ENCODE measurements around the gene MATR3. TPM values are rescaled to one million over a fixed set of nuclear protein-coding genes. Genes with fewer than 3 reads are reported as not detected.

The MATR3 gene
- polyA plus RNA-seq, 1 donor (not counting 4 experiments of a cell fraction or from before 2014, with no cell fraction given): 122 TPM

DNA sequence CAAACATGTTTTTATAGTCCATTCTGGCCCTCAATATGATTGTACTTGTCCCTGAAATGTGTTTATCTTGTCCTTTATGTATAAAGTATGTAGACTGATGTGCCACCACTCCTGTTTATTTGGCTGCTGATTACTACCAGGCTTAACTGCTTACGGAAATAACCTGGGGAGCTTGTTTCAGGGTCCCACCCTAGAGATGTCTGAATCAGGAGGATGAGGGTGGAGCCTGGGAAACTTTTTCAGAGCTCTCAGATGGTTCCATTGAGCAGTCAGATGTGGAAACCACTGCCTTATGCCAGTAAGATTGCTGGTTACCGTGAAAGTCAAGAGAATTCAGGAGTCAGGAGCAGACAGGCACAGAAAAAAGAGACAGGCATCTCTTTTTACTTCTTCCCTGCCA lies 70.4 kb downstream of the MATR3 start:
- no peak for DNase-seq (ENCODE audit: low read depth, low spot score)
- no peaks in the 10 kb centered on the region for H3K4me1 ChIP-seq (ENCODE audit: control insufficient read depth, extremely low read depth, insufficient read depth, low read length)
- FAIRE-seq: no peak
- H3K27ac ChIP-seq (ENCODE audit: control insufficient read depth, insufficient read depth, low read length): no peak overlapping the region
- no peaks in the 10 kb centered on the region for H3K9me1 ChIP-seq (ENCODE audit: control insufficient read depth, extremely low read depth, insufficient read depth, low read length)
- no peak overlapping the region for H3K9ac ChIP-seq (ENCODE audit: control insufficient read depth, extremely low read depth, insufficient read depth, low read length)
- H3K4me3 ChIP-seq (ENCODE audit: control insufficient read depth in 2 of 3, extremely low read depth in 1 of 3, insufficient read depth in 2 of 3, low read depth in 1 of 3, low read length in 3 of 3): no peak overlapping the region
- H3K9me3 ChIP-seq (ENCODE audit: control insufficient read depth, low read depth, low read length): no peaks in the 10 kb centered on the region
- H3K27me3 ChIP-seq (ENCODE audit: control insufficient read depth, extremely low read depth, insufficient read depth, low read length): no peaks in the 10 kb centered on the region
- TF ChIP-seq EZH2 (IDR thresholded peaks at IDR 0.05; ENCODE audit: low read length): no peak
- TF ChIP-seq, protein P1, sequence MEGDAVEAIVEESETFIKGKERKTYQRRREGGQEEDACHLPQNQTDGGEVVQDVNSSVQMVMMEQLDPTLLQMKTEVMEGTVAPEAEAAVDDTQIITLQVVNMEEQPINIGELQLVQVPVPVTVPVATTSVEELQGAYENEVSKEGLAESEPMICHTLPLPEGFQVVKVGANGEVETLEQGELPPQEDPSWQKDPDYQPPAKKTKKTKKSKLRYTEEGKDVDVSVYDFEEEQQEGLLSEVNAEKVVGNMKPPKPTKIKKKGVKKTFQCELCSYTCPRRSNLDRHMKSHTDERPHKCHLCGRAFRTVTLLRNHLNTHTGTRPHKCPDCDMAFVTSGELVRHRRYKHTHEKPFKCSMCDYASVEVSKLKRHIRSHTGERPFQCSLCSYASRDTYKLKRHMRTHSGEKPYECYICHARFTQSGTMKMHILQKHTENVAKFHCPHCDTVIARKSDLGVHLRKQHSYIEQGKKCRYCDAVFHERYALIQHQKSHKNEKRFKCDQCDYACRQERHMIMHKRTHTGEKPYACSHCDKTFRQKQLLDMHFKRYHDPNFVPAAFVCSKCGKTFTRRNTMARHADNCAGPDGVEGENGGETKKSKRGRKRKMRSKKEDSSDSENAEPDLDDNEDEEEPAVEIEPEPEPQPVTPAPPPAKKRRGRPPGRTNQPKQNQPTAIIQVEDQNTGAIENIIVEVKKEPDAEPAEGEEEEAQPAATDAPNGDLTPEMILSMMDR (optimal IDR thresholded peaks at IDR 0.05 in 1 of 3, IDR thresholded peaks at IDR 0.05 in 1 of 3, conservative IDR thresholded peaks at IDR 0.05 in 1 of 3; ENCODE audit: extremely low read depth in 1 of 3, insufficient read depth in 2 of 3, low read length in 3 of 3): no peak
- H3K4me2 ChIP-seq (ENCODE audit: control insufficient read depth, extremely low read depth, insufficient read depth, low read depth, low read length): no peak overlapping the region
- H3K79me2 ChIP-seq (ENCODE audit: control insufficient read depth, insufficient read depth, low read length): peaks cover 20% of the 10 kb centered on the region
- peaks cover 7 to 11% of the 10 kb centered on the region in 2 experiments for H3K36me3 ChIP-seq (ENCODE audit: control insufficient read depth in 2 of 2, extremely low read depth in 1 of 2, insufficient read depth in 2 of 2, low read length in 2 of 2)
- no peaks in the 10 kb centered on the region for H4K20me1 ChIP-seq (ENCODE audit: control insufficient read depth, extremely low read depth, insufficient read depth, low read length)
- dilution Hi-C loops (cut with MboI; ENCODE audit: extremely low pct_ligation_motif_present, low sequenced_read_pairs): no loop called here
- no peak overlapping the region for H2AFZ ChIP-seq (ENCODE audit: control insufficient read depth, low read length)

DNA sequence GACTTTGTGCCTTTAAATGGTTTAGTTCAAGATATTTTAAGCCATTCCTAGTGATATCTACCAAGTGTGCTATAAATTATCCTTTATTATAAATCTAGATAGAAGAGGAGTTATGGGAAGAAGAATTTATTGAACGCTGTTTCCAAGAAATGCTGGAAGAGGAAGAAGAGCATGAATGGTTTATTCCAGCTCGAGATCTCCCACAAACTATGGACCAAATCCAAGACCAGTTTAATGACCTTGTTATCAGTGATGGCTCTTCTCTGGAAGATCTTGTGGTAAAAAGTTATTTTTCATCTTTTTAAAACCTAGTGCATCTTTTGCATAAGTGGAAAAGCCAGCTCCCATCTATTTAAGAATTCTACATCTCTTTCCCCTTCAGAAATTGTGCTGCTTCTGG lies 70.9 kb downstream of the MATR3 start:
- DNase-seq (ENCODE audit: low read depth, low spot score) (no peak), FAIRE-seq (no peak)
- Histone ChIP-seq H3K4me1 (ENCODE audit: control insufficient read depth, extremely low read depth, insufficient read depth, low read length) (no peaks in the 10 kb centered on the region), H3K9me3 (ENCODE audit: control insufficient read depth, low read depth, low read length) (no peaks in the 10 kb centered on the region), H3K79me2 (ENCODE audit: control insufficient read depth, insufficient read depth, low read length) (peaks cover 15% of the 10 kb centered on the region), H3K27me3 (ENCODE audit: control insufficient read depth, extremely low read depth, insufficient read depth, low read length) (no peaks in the 10 kb centered on the region), H3K9ac (ENCODE audit: control insufficient read depth, extremely low read depth, insufficient read depth, low read length) (no peak overlapping the region), H3K9me1 (ENCODE audit: control insufficient read depth, extremely low read depth, insufficient read depth, low read length) (no peaks in the 10 kb centered on the region), H3K27ac (ENCODE audit: control insufficient read depth, insufficient read depth, low read length) (no peak overlapping the region), H2AFZ (ENCODE audit: control insufficient read depth, low read length) (no peak overlapping the region), H4K20me1 (ENCODE audit: control insufficient read depth, extremely low read depth, insufficient read depth, low read length) (no peaks in the 10 kb centered on the region), H3K36me3 (ENCODE audit: control insufficient read depth in 2 of 2, extremely low read depth in 1 of 2, insufficient read depth in 2 of 2, low read length in 2 of 2) (peaks cover 11 to 13% of the 10 kb centered on the region in 2 experiments), H3K4me3 (ENCODE audit: control insufficient read depth in 2 of 3, extremely low read depth in 1 of 3, insufficient read depth in 2 of 3, low read depth in 1 of 3, low read length in 3 of 3) (no peak overlapping the region), H3K4me2 (ENCODE audit: control insufficient read depth, extremely low read depth, insufficient read depth, low read depth, low read length) (no peak overlapping the region)
- no peak for TF ChIP-seq EZH2 (IDR thresholded peaks at IDR 0.05; ENCODE audit: low read length)
- TF ChIP-seq, protein P1 (optimal IDR thresholded peaks at IDR 0.05 in 1 of 3, IDR thresholded peaks at IDR 0.05 in 1 of 3, conservative IDR thresholded peaks at IDR 0.05 in 1 of 3; ENCODE audit: extremely low read depth in 1 of 3, insufficient read depth in 2 of 3, low read length in 3 of 3): no peak
- dilution Hi-C loops (cut with MboI; ENCODE audit: extremely low pct_ligation_motif_present, low sequenced_read_pairs): no loop called here
